ENCODE data around the gene TEX2. TPM values are rescaled to one million over a fixed set of nuclear protein-coding genes. Genes with fewer than 3 reads are reported as not detected.

The TEX2 gene
- total and polyA plus RNA-seq, 9 of the 15 experiments (the other 6 are each of a cell fraction or from before 2014, with no cell fraction given) = 4.1 to 27.6 (median 19.3) TPM

DNA sequence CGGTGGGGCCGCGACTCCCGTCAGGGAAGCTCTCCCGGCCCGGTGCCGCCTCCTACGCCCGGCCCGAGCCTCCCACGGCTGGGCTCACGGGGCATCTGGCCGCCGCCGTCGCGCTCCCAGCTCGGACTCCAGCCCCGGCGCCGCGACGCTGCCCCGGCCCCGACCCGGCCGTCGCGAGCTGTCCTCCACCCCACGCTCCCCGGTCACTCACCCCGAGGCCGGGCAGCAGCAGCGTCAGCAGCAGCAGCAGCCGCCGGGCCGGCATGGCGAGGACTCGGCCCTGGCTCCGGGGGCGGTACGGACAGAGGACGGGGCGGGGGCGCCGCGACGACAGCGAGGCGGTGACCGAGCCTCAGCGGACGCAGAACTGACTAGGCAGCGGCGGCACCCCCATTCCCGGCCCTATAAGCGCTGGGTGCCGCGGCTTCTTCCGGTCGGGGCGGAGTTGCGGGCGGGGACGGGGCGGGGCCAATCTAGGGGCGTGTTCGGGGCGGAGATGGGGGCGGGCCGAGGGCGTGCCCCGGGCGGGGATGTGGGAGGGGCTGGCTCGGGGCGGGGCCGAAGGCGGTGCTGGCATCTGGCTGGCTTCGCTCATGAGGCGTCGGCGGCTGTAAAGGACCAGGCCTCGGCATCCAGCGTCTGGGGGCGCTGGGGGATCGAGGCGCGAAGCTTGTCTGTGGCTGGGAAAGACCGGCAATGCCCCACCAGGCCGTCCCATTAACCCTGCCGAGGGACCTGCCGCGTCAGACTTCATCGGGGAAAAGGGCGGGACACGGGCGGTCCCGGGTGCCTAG lies 133.1 kb downstream of the TEX2 start, which contains the start of gene ERN1 (continued):
- TF ChIP-seq CEBPG (CRISPR knock-in tag; IDR thresholded peaks at IDR 0.05) = no peak
- TF ChIP-seq CEBPG (tag; conservative IDR thresholded peaks at IDR 0.05 in 1 of 2, IDR thresholded peaks at IDR 0.05 in 1 of 2) = no peak
- TF ChIP-seq KAT2B (IDR thresholded peaks at IDR 0.05; ENCODE audit: low read depth, low read length) = no peak
- TF ChIP-seq, protein P1, sequence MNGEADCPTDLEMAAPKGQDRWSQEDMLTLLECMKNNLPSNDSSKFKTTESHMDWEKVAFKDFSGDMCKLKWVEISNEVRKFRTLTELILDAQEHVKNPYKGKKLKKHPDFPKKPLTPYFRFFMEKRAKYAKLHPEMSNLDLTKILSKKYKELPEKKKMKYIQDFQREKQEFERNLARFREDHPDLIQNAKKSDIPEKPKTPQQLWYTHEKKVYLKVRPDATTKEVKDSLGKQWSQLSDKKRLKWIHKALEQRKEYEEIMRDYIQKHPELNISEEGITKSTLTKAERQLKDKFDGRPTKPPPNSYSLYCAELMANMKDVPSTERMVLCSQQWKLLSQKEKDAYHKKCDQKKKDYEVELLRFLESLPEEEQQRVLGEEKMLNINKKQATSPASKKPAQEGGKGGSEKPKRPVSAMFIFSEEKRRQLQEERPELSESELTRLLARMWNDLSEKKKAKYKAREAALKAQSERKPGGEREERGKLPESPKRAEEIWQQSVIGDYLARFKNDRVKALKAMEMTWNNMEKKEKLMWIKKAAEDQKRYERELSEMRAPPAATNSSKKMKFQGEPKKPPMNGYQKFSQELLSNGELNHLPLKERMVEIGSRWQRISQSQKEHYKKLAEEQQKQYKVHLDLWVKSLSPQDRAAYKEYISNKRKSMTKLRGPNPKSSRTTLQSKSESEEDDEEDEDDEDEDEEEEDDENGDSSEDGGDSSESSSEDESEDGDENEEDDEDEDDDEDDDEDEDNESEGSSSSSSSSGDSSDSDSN (IDR thresholded peaks at IDR 0.05; ENCODE audit: borderline replicate concordance in 1 of 2, low read depth in 2 of 2, low read length in 2 of 2) = peak; percentile 94 to 96
- TF ChIP-seq HMGN3 (IDR thresholded peaks at IDR 0.05; ENCODE audit: borderline replicate concordance, extremely low read depth, insufficient read length, low read depth, low read length) = peak; percentile 72
- TF ChIP-seq GABPB2 (CRISPR knock-in tag; conservative IDR thresholded peaks at IDR 0.05) = no peak
- TF ChIP-seq, protein P2, sequence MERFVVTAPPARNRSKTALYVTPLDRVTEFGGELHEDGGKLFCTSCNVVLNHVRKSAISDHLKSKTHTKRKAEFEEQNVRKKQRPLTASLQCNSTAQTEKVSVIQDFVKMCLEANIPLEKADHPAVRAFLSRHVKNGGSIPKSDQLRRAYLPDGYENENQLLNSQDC (CRISPR knock-in tag; IDR thresholded peaks at IDR 0.05) = no peak
- no peak; the same call in 1 of the 2 replicates for TF ChIP-seq E2F3 (CRISPR knock-in tag; IDR thresholded peaks at IDR 0.05)
- TF ChIP-seq ZNF174 (CRISPR knock-in tag; IDR thresholded peaks at IDR 0.05) = no peak
- no peak for TF ChIP-seq BCL6 (CRISPR knock-in tag; IDR thresholded peaks at IDR 0.05)
- TF ChIP-seq ZNF431 (CRISPR knock-in tag; IDR thresholded peaks at IDR 0.05) = no peak
- TF ChIP-seq, protein P3, sequence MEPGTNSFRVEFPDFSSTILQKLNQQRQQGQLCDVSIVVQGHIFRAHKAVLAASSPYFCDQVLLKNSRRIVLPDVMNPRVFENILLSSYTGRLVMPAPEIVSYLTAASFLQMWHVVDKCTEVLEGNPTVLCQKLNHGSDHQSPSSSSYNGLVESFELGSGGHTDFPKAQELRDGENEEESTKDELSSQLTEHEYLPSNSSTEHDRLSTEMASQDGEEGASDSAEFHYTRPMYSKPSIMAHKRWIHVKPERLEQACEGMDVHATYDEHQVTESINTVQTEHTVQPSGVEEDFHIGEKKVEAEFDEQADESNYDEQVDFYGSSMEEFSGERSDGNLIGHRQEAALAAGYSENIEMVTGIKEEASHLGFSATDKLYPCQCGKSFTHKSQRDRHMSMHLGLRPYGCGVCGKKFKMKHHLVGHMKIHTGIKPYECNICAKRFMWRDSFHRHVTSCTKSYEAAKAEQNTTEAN (CRISPR knock-in tag; IDR thresholded peaks at IDR 0.05) = no peak
